ENCODE measurements around the gene ZHX3. TPM values are rescaled to one million over a fixed set of nuclear protein-coding genes. Genes with fewer than 3 reads are reported as not detected.

Gene ZHX3
- total and polyA plus RNA-seq, 2 of the 13 experiments (the other 11 are each of a cell fraction or from before 2014, with no cell fraction given) = 8.4 to 11.7 TPM

- Histone ChIP-seq H3K9ac (ENCODE audit: insufficient read depth, low read depth, low read length) (no peak overlapping the region), H3K36me3 (replicated peaks in 1 of 2; ENCODE audit: control insufficient read depth in 1 of 2, insufficient read depth in 2 of 2, low read length in 2 of 2) (peaks cover 0 to 6% of the 10 kb centered on the region in 2 experiments; a peak in 1 of 5 replicates), H4K20me1 (ENCODE audit: insufficient read depth, low read length) (peaks cover 4% of the 10 kb centered on the region; the same call in 1 of the 2 replicates), H3K27me3 (ENCODE audit: control insufficient read depth in 1 of 2, insufficient read depth in 2 of 2, low read length in 2 of 2) (peaks cover 0 to 6% of the 10 kb centered on the region in 2 experiments; a peak in 2 of 5 replicates), H3K4me2 (ENCODE audit: low read depth, low read length) (0 out of 2 replicates have a peak overlapping the region, but pooled peaks have one; percentile 2), H3K27ac (ENCODE audit: extremely low read length, insufficient read depth, low read length) (no peak overlapping the region), H2AFZ (ENCODE audit: low read length) (no peak overlapping the region), H3K4me3 (replicated peaks in 1 of 3; ENCODE audit: insufficient read depth in 1 of 3, low read depth in 2 of 3, low read length in 3 of 3) (no peak overlapping the region), H3K79me2 (ENCODE audit: insufficient read depth, low read length) (peaks cover 5% of the 10 kb centered on the region), H3K4me1 (ENCODE audit: insufficient read depth, low read length) (peaks cover 40% of the 10 kb centered on the region), H3K9me3 (ENCODE audit: low read length) (no peaks in the 10 kb centered on the region)
- ATAC-seq (no peak), DNase-seq (ENCODE audit: low spot score) (no peak), FAIRE-seq (no peak)
- intact Hi-C loops (cut with micrococcal nuclease; ENCODE audit: unreplicated experiment) = loop anchor here (1.0 to 5.0 kb wide), 2 partner anchors 191 to 350 kb away; no protein-coding TSS in a partner anchor
- in situ Hi-C loops (cut with HindIII; ENCODE audit: extremely low pct_ligation_motif_present, low pct_unique_long_range_greater_than_20kb) = loop anchor here (5.0 kb wide), 2 partner anchors 170 to 375 kb away; no protein-coding TSS in a partner anchor
- TF ChIP-seq CREB3 (CRISPR knock-in tag; IDR thresholded peaks at IDR 0.05) (no peak), MAFF (IDR thresholded peaks at IDR 0.05; ENCODE audit: low read depth, low read length) (peak; percentile 91), HIVEP1 (CRISPR knock-in tag; IDR thresholded peaks at IDR 0.05) (0 out of 2 replicates have a peak, but pooled peaks have one; percentile 14), REL (CRISPR knock-in tag; conservative IDR thresholded peaks at IDR 0.05) (0 out of 2 replicates have a peak, but pooled peaks have one; percentile 41), CHCHD3 (CRISPR knock-in tag; IDR thresholded peaks at IDR 0.05) (no peak), SP5 (CRISPR knock-in tag; IDR thresholded peaks at IDR 0.05; ENCODE audit: borderline replicate concordance, low read depth) (peak; percentile 19; the same call in 1 of the 2 replicates), PATZ1 (CRISPR knock-in tag; IDR thresholded peaks at IDR 0.05) (peak; percentile 34; the same call in 1 of the 2 replicates), TFAP4 (IDR thresholded peaks at IDR 0.05; ENCODE audit: borderline replicate concordance, low read depth) (peak; percentile 46; the same call in 1 of the 2 replicates), HNF4G (IDR thresholded peaks at IDR 0.05; ENCODE audit: borderline replicate concordance, low read depth, low read length) (peak; percentile 47; the same call in 1 of the 2 replicates), HNF4G (CRISPR knock-in tag; IDR thresholded peaks at IDR 0.05; ENCODE audit: borderline replicate concordance, low read depth) (no peak), MAFK (conservative IDR thresholded peaks at IDR 0.05 in 1 of 2, IDR thresholded peaks at IDR 0.05 in 1 of 2; ENCODE audit: low read length in 2 of 2) (peak; percentile 91 to 96), BCL6 (CRISPR knock-in tag; IDR thresholded peaks at IDR 0.05) (peak; percentile 44; the same call in 1 of the 2 replicates), HNF4A (CRISPR knock-in tag; IDR thresholded peaks at IDR 0.05) (peak; percentile 59), MYNN (CRISPR knock-in tag; IDR thresholded peaks at IDR 0.05; ENCODE audit: low read depth) (no peak)
- BruUV-seq (replicated peaks) = no TSS peak
- POLR2A ChIA-PET = interaction anchor here (0.9 kb wide), 1 partner anchor 14 kb away, joined by 3 read pairs; no protein-coding TSS in a partner anchor
- 76% methylated on average over 9 of the region's 9 CpGs for WGBS (ENCODE audit: low lambda C conversion rate)
- CTCF ChIA-PET (ENCODE audit: low intra/inter-chr PET ratio, low total read pairs) = no interaction called here
Measured at GRCh38 chr20:41342474-41343464, 25.2 kb upstream of the ZHX3 start.
